OCI-LY7 (cell line): Measurements from ENCODE around the gene COL6A3. TPM values are rescaled to one million over a fixed set of nuclear protein-coding genes. Genes with fewer than 3 reads are reported as not detected.

Source experiments
- BruUV-seq: library from RNA; stranded (reverse); fragments of 400-500 nt; replicated peaks from 2 replicates; lab custom pipeline; 2021; lab: Mats Ljungman, UMichigan
- CTCF ChIA-PET: fragments of 300-600 bp; sonication (Branson Sonifier 250); formaldehyde crosslinking; loops from one replicate; lab custom pipeline; 2022; ENCODE audit warnings: antibody characterized with exemption; ENCODE audit not compliant: unreplicated experiment; lab: Charles Lee
- POLR2A ChIA-PET: fragments of 300-600 bp; sonication (Branson Sonifier 250); formaldehyde crosslinking; loops from one replicate; lab custom pipeline; 2022; ENCODE audit warnings: antibody characterized with exemption; lab: Charles Lee
- DNase-seq: peaks from one replicate; pipeline ENCODE4 v3.0.0-alpha.2; 2015; ENCODE audit warnings: low spot score
- H2AFZ ChIP-seq: fragments of 200-600 bp; sonication (generic), shearing (Covaris generic); 2 replicates; pipeline ENCODE4 v1.6.1; 2014; ENCODE audit warnings: mild to moderate bottlenecking, antibody characterized with exemption, low read length, moderate library complexity
- H3K27ac ChIP-seq: fragments of 200-600 bp; sonication (generic); 2 replicates; pipeline ENCODE4 v1.5.1; 2014; ENCODE audit warnings: mixed run types, low read depth, mild to moderate bottlenecking, moderate library complexity, low read length, inconsistent platforms; ENCODE audit not compliant: poor library complexity, severe bottlenecking
- H3K36me3 ChIP-seq: fragments of 200-600 bp; sonication (generic); 2 replicates; pipeline ENCODE4 v1.6.1; 2014; ENCODE audit warnings: mild to moderate bottlenecking, antibody characterized with exemption, low read length, moderate library complexity, mixed read lengths; ENCODE audit not compliant: insufficient read depth
- H3K4me1 ChIP-seq: fragments of 200-600 bp; sonication (generic); 2 replicates; pipeline ENCODE4 v1.5.1; 2014; ENCODE audit warnings: mild to moderate bottlenecking, low read length; ENCODE audit not compliant: insufficient read depth, poor library complexity, severe bottlenecking
- H3K4me2 ChIP-seq: fragments of 200-600 bp; sonication (generic); 2 replicates; pipeline ENCODE4 v1.6.1; 2014; ENCODE audit warnings: mild to moderate bottlenecking, low read length
- H3K4me3 ChIP-seq: fragments of 200-600 bp; sonication (generic); 2 replicates; pipeline ENCODE4 v1.5.1; 2014; ENCODE audit warnings: mild to moderate bottlenecking, low read depth, low read length; ENCODE audit not compliant: poor library complexity, severe bottlenecking
- H3K79me2 ChIP-seq: fragments of 200-600 bp; sonication (generic); 2 replicates; pipeline ENCODE4 v1.6.1; 2016; ENCODE audit warnings: low read depth, mild to moderate bottlenecking, low read length, moderate library complexity, mixed read lengths; ENCODE audit not compliant: insufficient read depth
- H3K9me2 ChIP-seq: fragments of 200-600 bp; sonication (generic); 2 replicates; pipeline ENCODE4 v1.6.1; 2016; ENCODE audit warnings: mild to moderate bottlenecking, low read length, mixed read lengths; ENCODE audit not compliant: insufficient read depth
- H3K9me3 ChIP-seq: fragments of 200-600 bp; sonication (generic); 2 replicates; pipeline ENCODE4 v1.6.1; 2014; ENCODE audit warnings: mild to moderate bottlenecking, mixed run types, low read length, mixed read lengths
- H4K20me1 ChIP-seq: fragments of 200-600 bp; sonication (generic); 2 replicates; pipeline ENCODE4 v1.6.1; 2014; ENCODE audit warnings: mild to moderate bottlenecking, antibody characterized with exemption, low read length, moderate library complexity, mixed read lengths; ENCODE audit not compliant: insufficient read depth
- CTCF ChIP-seq: fragments of 200-600 bp; sonication (generic); conservative IDR thresholded peaks from 2 replicates; pipeline ENCODE4 v1.5.1; 2014; ENCODE audit warnings: mild to moderate bottlenecking, antibody characterized with exemption, low read length, moderate library complexity, mixed read lengths
- EZH2phosphoT487 ChIP-seq: fragments of 200-600 bp; sonication (generic); IDR thresholded peaks from 2 replicates; pipeline ENCODE4 v1.6.1; 2018; ENCODE audit warnings: low read depth, borderline replicate concordance, mild to moderate bottlenecking, mixed run types, antibody characterized with exemption, low read length, moderate library complexity, mixed read lengths
- intact Hi-C: fragments of 100-400 bp; cut with micrococcal nuclease; formaldehyde crosslinking; loops from one replicate; pipeline ENCODE4 v1.10.0; 2022; ENCODE audit not compliant: unreplicated experiment
- total RNA-seq, 2 experiments: library from RNA; depleted of rRNA in 1 of 2; stranded (reverse); fragments of >200 nt in 1 of 2; shearing (Covaris generic) in 1 of 2; gene quantifications; 2 replicates each; pipeline ENCODE4 v1.2.3, GENCODE V29; 2014 to 2022

The COL6A3 gene
- total RNA-seq, 2 experiments from 2014 or later: not detected

- ChIA-PET CTCF (no interaction called here), POLR2A (no interaction called here)
- no peaks in the 10 kb centered on the region for H3K79me2 ChIP-seq
- H3K4me2 ChIP-seq: no peak overlapping the region
- BruUV-seq: no TSS peak
- H3K27ac ChIP-seq: no peak overlapping the region
- intact Hi-C loops: no loop called here
- no peaks in the 10 kb centered on the region for H3K9me3 ChIP-seq
- no peak overlapping the region for H3K4me3 ChIP-seq
- no peaks in the 10 kb centered on the region for H3K36me3 ChIP-seq
- no peaks in the 10 kb centered on the region for H3K9me2 ChIP-seq
- H4K20me1 ChIP-seq: no peaks in the 10 kb centered on the region
- TF ChIP-seq EZH2phosphoT487: no peak
- TF ChIP-seq CTCF: no peak
- H3K4me1 ChIP-seq: no peaks in the 10 kb centered on the region
- no peak for DNase-seq
- H2AFZ ChIP-seq: no peak overlapping the region
These were observed 70.0 kb downstream of the COL6A3 start for GRCh38 chr2:237343993-237344392.

- no peaks in the 10 kb centered on the region for H4K20me1 ChIP-seq
- H3K27ac ChIP-seq: no peak overlapping the region
- no peaks in the 10 kb centered on the region for H3K9me3 ChIP-seq
- H3K36me3 ChIP-seq: no peaks in the 10 kb centered on the region
- H3K9me2 ChIP-seq: no peaks in the 10 kb centered on the region
- H3K4me3 ChIP-seq: no peak overlapping the region
- no peak overlapping the region for H3K4me2 ChIP-seq
- CTCF ChIA-PET: no interaction called here
- no peak for TF ChIP-seq EZH2phosphoT487
- TF ChIP-seq CTCF: no peak
- POLR2A ChIA-PET: no interaction called here
- no peak overlapping the region for H2AFZ ChIP-seq
- H3K79me2 ChIP-seq: no peaks in the 10 kb centered on the region
- BruUV-seq: no TSS peak
- intact Hi-C loops: no loop called here
- no peaks in the 10 kb centered on the region for H3K4me1 ChIP-seq
- no peak for DNase-seq
These were observed 72.1 kb downstream of the COL6A3 start for GRCh38 chr2:237341872-237342271.

- Histone ChIP-seq H3K9me3 (no peaks in the 10 kb centered on the region), H4K20me1 (no peaks in the 10 kb centered on the region), H3K36me3 (no peaks in the 10 kb centered on the region), H3K79me2 (no peaks in the 10 kb centered on the region), H3K4me3 (no peak overlapping the region), H3K9me2 (no peaks in the 10 kb centered on the region), H2AFZ (no peak overlapping the region), H3K4me2 (no peak overlapping the region), H3K4me1 (no peaks in the 10 kb centered on the region), H3K27ac (no peak overlapping the region)
- POLR2A ChIA-PET: interaction anchor here (1.1 kb wide), 1 partner anchor 14 kb away, joined by 3 read pairs; no protein-coding TSS in a partner anchor
- CTCF ChIA-PET: no interaction called here
- intact Hi-C loops: no loop called here
- BruUV-seq: no TSS peak
- TF ChIP-seq EZH2phosphoT487 (no peak), CTCF (no peak)
- DNase-seq: no peak
These were observed 76.4 kb downstream of the COL6A3 start for GRCh38 chr2:237337586-237337985.
